Right lobe of liver (tissue), 6 donors: ENCODE results near the gene P2RY14. TPM values are rescaled to one million over a fixed set of nuclear protein-coding genes. Genes with fewer than 3 reads are reported as not detected.

ENCODE experiments used
- ATAC-seq, 4 donors: fragments of 200-7000 bp; cut with Tn5 transposase; one replicate each; pipeline ENCODE4 v1.9.1; 2020; ENCODE audit warnings: mild to moderate bottlenecking in 4 of 4, moderate library complexity in 4 of 4
- DNase-seq, 3 donors: peaks; one replicate each; pipeline ENCODE4 v3.0.0-alpha.2; 2020
- H3K27ac ChIP-seq, 3 donors: fragments of 200-600 bp; one replicate each; pipeline ENCODE4 v1.8.0; 2022
- H3K27me3 ChIP-seq, 2 donors: fragments of 200-600 bp; one replicate each; pipeline ENCODE4 v1.8.0; 2022
- H3K36me3 ChIP-seq, 4 donors: fragments of 200-600 bp; sonication (generic) in 1 of 4; one replicate each; pipeline versions ENCODE4 v1.5.1 to v1.8.0; 2017 to 2022; ENCODE audit warnings: control low read depth in 1 of 4
- H3K4me1 ChIP-seq, 4 donors: fragments of 200-600 bp; sonication (generic) in 1 of 4; one replicate each; pipeline versions ENCODE4 v1.5.1 to v1.8.0; 2017 to 2022; ENCODE audit warnings: control low read depth in 1 of 4
- H3K4me3 ChIP-seq, 3 donors: fragments of 200-600 bp; one replicate each; pipeline ENCODE4 v1.8.0; 2022
- H3K9me3 ChIP-seq, 4 donors: fragments of 200-600 bp; sonication (generic) in 1 of 4; one replicate each; pipeline versions ENCODE4 v1.5.1 to v1.8.0; 2017 to 2022; ENCODE audit warnings: control low read depth in 1 of 4
- CTCF ChIP-seq, 4 donors: fragments of 200-600 bp in 3 of 4; fragments of 450-650 bp in 1 of 4; IDR thresholded peaks; one replicate each; pipeline versions ENCODE4 v1.5.1 to v1.8.0; 2016 to 2022; ENCODE audit warnings: antibody characterized with exemption in 4 of 4, mild to moderate bottlenecking in 2 of 4
- POLR2A ChIP-seq: fragments of 450-650 bp; IDR thresholded peaks from one replicate; pipeline ENCODE4 v1.6.1; 2017; ENCODE audit warnings: antibody characterized with exemption, mild to moderate bottlenecking
- WGBS: methylation state at CpG from one replicate; pipeline ENCODE4 v1.1.6; 2018; ENCODE audit warnings: low coverage, low lambda C conversion rate; ENCODE audit not compliant: insufficient coverage; ENCODE audit errors: missing lambda C conversion rate; 5-methylcytosine and 5-hydroxymethylcytosine counted together
- intact Hi-C, 2 donors: fragments of 100-400 bp; cut with DNase I; formaldehyde crosslinking; loops; one replicate each; pipeline versions ENCODE4 v1.11.2 to v1.14.1; 2022
- total RNA-seq, 6 experiments: library from RNA; depleted of rRNA in 2 of 6; stranded (reverse); fragments of >200 nt in 2 of 6; fragmentation: NEBNext Ultra II Directional in 3 of 6; extraction: Animal tissue kit (Norgen Biotek cat#: 25700) in 3 of 6; gene quantifications; one replicate each; pipeline versions ENCODE4 v1.1.0 to v1.2.4, GENCODE V29; 2016 to 2023
- donor health status: DM: no; HTN: yes; CAD: no.
- donor health status: DM: no; HTN: no; CAD: no.
- donor health status: DM: no; HTN: no; CAD: no.
- donor health status: DM: no; HTN: yes; CAD: no.
- donor health status: DM: no; HTN: yes; CAD: no.

P2RY14 gene
- total RNA-seq, 6 experiments from 2014 or later = 0.12 to 0.18 (median 0.12) TPM; not detected in 3

GRCh38 chr3:151309566-151309965, 31.2 kb upstream of the P2RY14 start:
- no peaks in the 10 kb centered on the region for H3K27me3 ChIP-seq
- no peaks in the 10 kb centered on the region for H3K36me3 ChIP-seq
- H3K4me3 ChIP-seq = no peak overlapping the region
- ATAC-seq = no peak
- H3K4me1 ChIP-seq = no peaks in the 10 kb centered on the region
- TF ChIP-seq POLR2A (no peak), CTCF (IDR thresholded peaks at IDR 0.05) (no peak)
- intact Hi-C loops = no loop called here
- 97% methylated on average over 2 of the region's 2 CpGs for WGBS
- no peak for DNase-seq
- no peak overlapping the region for H3K27ac ChIP-seq
- peaks cover 0 to 3% (median 0%) of the 10 kb centered on the region in 4 donors for H3K9me3 ChIP-seq

GRCh38 chr3:151307583-151308488, 29.5 kb upstream of the P2RY14 start:
- no peak for TF ChIP-seq POLR2A
- TF ChIP-seq CTCF (IDR thresholded peaks at IDR 0.05) = no peak
- Histone ChIP-seq H3K4me3 (no peak overlapping the region), H3K27ac (no peak overlapping the region), H3K36me3 (no peaks in the 10 kb centered on the region), H3K27me3 (no peaks in the 10 kb centered on the region), H3K4me1 (no peaks in the 10 kb centered on the region), H3K9me3 (peaks cover 0 to 3% (median 0%) of the 10 kb centered on the region in 4 donors)
- DNase-seq (no peak), ATAC-seq (no peak)
- 88% methylated on average over 1 of the region's 1 CpG for WGBS
- intact Hi-C loops = no loop called here

GRCh38 chr3:151307131-151307530, 28.8 kb upstream of the P2RY14 start:
- DNase-seq (no peak), ATAC-seq (no peak)
- Histone ChIP-seq H3K27ac (no peak overlapping the region), H3K9me3 (peaks cover 0 to 3% (median 0%) of the 10 kb centered on the region in 4 donors), H3K27me3 (no peaks in the 10 kb centered on the region), H3K36me3 (no peaks in the 10 kb centered on the region), H3K4me1 (no peaks in the 10 kb centered on the region), H3K4me3 (no peak overlapping the region)
- intact Hi-C loops = no loop called here
- TF ChIP-seq POLR2A (no peak), CTCF (IDR thresholded peaks at IDR 0.05) (no peak)

- Histone ChIP-seq H3K4me1 (no peaks in the 10 kb centered on the region), H3K9me3 (peaks cover 0 to 3% (median 0%) of the 10 kb centered on the region in 4 donors), H3K4me3 (no peak overlapping the region), H3K27me3 (no peaks in the 10 kb centered on the region), H3K27ac (no peak overlapping the region), H3K36me3 (no peaks in the 10 kb centered on the region)
- DNase-seq = no peak
- WGBS = 72% methylated on average over 2 of the region's 6 CpGs
- intact Hi-C loops = no loop called here
- ATAC-seq = no peak
- TF ChIP-seq POLR2A (no peak), CTCF (IDR thresholded peaks at IDR 0.05) (no peak)
Measured at GRCh38 chr3:151306168-151306810, 27.9 kb upstream of the P2RY14 start.
